Neural progenitor cell (in vitro differentiated cells): Measurements from ENCODE around the gene TSTD1. TPM values are rescaled to one million over a fixed set of nuclear protein-coding genes. Genes with fewer than 3 reads are reported as not detected.
A peak's percentile ranks its signal among the peaks of the same experiment; 100 is the strongest.

Source experiments
- DNase-seq: peaks from one replicate; pipeline ENCODE4 v3.0.0-alpha.2; 2016; ENCODE audit warnings: low spot score
- H2AFZ ChIP-seq: fragments of 200-600 bp; sonication (generic); replicated peaks from 2 replicates; pipeline ENCODE4 v1.6.1; 2016; ENCODE audit warnings: antibody characterized with exemption
- H3F3A ChIP-seq: fragments of 200-600 bp; sonication (generic); 2 replicates; pipeline ENCODE4 v1.6.1; 2016; ENCODE audit warnings: antibody characterized with exemption, low read depth
- H3K27ac ChIP-seq: fragments of 200-600 bp; sonication (generic); 2 replicates; pipeline ENCODE4 v1.5.1; 2016; ENCODE audit warnings: mild to moderate bottlenecking
- H3K27me3 ChIP-seq: fragments of 200-600 bp; sonication (generic); 2 replicates; pipeline ENCODE4 v1.6.1; 2016; ENCODE audit warnings: mild to moderate bottlenecking, moderate library complexity
- H3K36me3 ChIP-seq: fragments of 200-600 bp; sonication (generic); 2 replicates; pipeline ENCODE4 v1.5.1; 2016
- H3K4me1 ChIP-seq: fragments of 200-600 bp; sonication (generic); 2 replicates; pipeline ENCODE4 v1.6.1; 2016; ENCODE audit warnings: mixed run types
- H3K4me2 ChIP-seq: fragments of 200-600 bp; sonication (generic); 2 replicates; pipeline ENCODE4 v1.6.1; 2016
- H3K4me3 ChIP-seq: fragments of 200-600 bp; sonication (generic); 2 replicates; pipeline ENCODE4 v1.5.1; 2016
- H3K79me2 ChIP-seq: fragments of 200-600 bp; sonication (generic); 2 replicates; pipeline ENCODE4 v1.6.1; 2016; ENCODE audit warnings: low read depth
- H3K9ac ChIP-seq: fragments of 200-600 bp; sonication (generic); 2 replicates; pipeline ENCODE4 v1.6.1; 2016
- H3K9me3 ChIP-seq: fragments of 200-600 bp; sonication (generic); 2 replicates; pipeline ENCODE4 v1.5.1; 2016; ENCODE audit warnings: low read depth
- H4K20me1 ChIP-seq: fragments of 200-600 bp; sonication (generic); 2 replicates; pipeline ENCODE4 v1.6.1; 2016; ENCODE audit warnings: low read depth
- H3K27ac Mint-ChIP-seq: 3 replicates; pipeline ENCODE4 v1.8.0; 2021; ENCODE audit warnings: mixed read lengths
- H3K27me3 Mint-ChIP-seq: 2 replicates; pipeline ENCODE4 v1.8.0; 2022; ENCODE audit warnings: low read depth, mild to moderate bottlenecking, inconsistent platforms, moderate library complexity, mixed read lengths; ENCODE audit not compliant: insufficient read depth
- H3K36me3 Mint-ChIP-seq: 3 replicates; pipeline ENCODE4 v1.8.0; 2021; ENCODE audit warnings: mixed read lengths
- H3K4me1 Mint-ChIP-seq: 3 replicates; pipeline ENCODE4 v1.8.0; 2021; ENCODE audit warnings: mixed read lengths
- H3K4me3 Mint-ChIP-seq: 3 replicates; pipeline ENCODE4 v1.8.0; 2021; ENCODE audit warnings: mild to moderate bottlenecking, moderate library complexity, mixed read lengths
- H3K9me3 Mint-ChIP-seq: 3 replicates; pipeline ENCODE4 v1.8.0; 2020; ENCODE audit warnings: mixed read lengths
- CTCF ChIP-seq: fragments of 200-600 bp; sonication (generic); IDR thresholded peaks from 2 replicates; pipeline ENCODE4 v1.5.1; 2017; ENCODE audit warnings: antibody characterized with exemption, mild to moderate bottlenecking
- EZH2 ChIP-seq: fragments of 200-600 bp; sonication (generic); IDR thresholded peaks from 2 replicates; pipeline ENCODE4 v1.6.1; 2017; ENCODE audit warnings: antibody characterized with exemption, mild to moderate bottlenecking, moderate library complexity
- EZH2phosphoT487 ChIP-seq: fragments of 200-600 bp; sonication (generic); IDR thresholded peaks from 2 replicates; pipeline ENCODE4 v1.6.1; 2017; ENCODE audit warnings: antibody characterized with exemption
- total RNA-seq: library from RNA; depleted of rRNA; stranded (reverse); fragments of >200 nt; gene quantifications from 2 replicates; pipeline ENCODE4 v1.2.3, GENCODE V29; 2015; ENCODE audit warnings: low replicate concordance

TSTD1 gene
- total RNA-seq, 1 donor from 2014 or later: 29.9 TPM

- H3K4me2 ChIP-seq: no peak overlapping the region
- H2AFZ ChIP-seq: no peak overlapping the region
- H3K27ac Mint-ChIP-seq: peak overlapping the region; percentile 50
- peaks cover 9% of the 10 kb centered on the region for H3K4me1 Mint-ChIP-seq
- H3K27me3 ChIP-seq: no peaks in the 10 kb centered on the region
- H3K36me3 Mint-ChIP-seq: no peaks in the 10 kb centered on the region
- TF ChIP-seq CTCF (no peak), EZH2 (no peak), EZH2phosphoT487 (no peak)
- H3K27me3 Mint-ChIP-seq: no peaks in the 10 kb centered on the region
- H4K20me1 ChIP-seq: no peaks in the 10 kb centered on the region
- no peaks in the 10 kb centered on the region for H3F3A ChIP-seq
- no peak overlapping the region for H3K4me3 ChIP-seq
- no peaks in the 10 kb centered on the region for H3K36me3 ChIP-seq
- no peaks in the 10 kb centered on the region for H3K4me1 ChIP-seq
- peaks cover 6% of the 10 kb centered on the region for H3K79me2 ChIP-seq
- peaks cover 2% of the 10 kb centered on the region for H3K9me3 Mint-ChIP-seq
- no peaks in the 10 kb centered on the region for H3K9me3 ChIP-seq
- DNase-seq: no peak
- H3K4me3 Mint-ChIP-seq: no peak overlapping the region
- no peak overlapping the region for H3K27ac ChIP-seq
- H3K9ac ChIP-seq: no peak overlapping the region
Measured at GRCh38 chr1:160999376-160999775, 39.4 kb downstream of the TSTD1 start.

GRCh38 chr1:160997323-160998038, 41.3 kb downstream of the TSTD1 start:
- no peak overlapping the region for H3K9ac ChIP-seq
- peak; percentile 49 for DNase-seq
- no peaks in the 10 kb centered on the region for H3K79me2 ChIP-seq
- Mint-ChIP-seq H3K27ac (no peak overlapping the region), H3K27me3 (no peaks in the 10 kb centered on the region), H3K9me3 (peaks cover 2% of the 10 kb centered on the region), H3K36me3 (no peaks in the 10 kb centered on the region), H3K4me1 (peaks cover 9% of the 10 kb centered on the region), H3K4me3 (no peak overlapping the region)
- H3K27me3 ChIP-seq: no peaks in the 10 kb centered on the region
- H3K9me3 ChIP-seq: no peaks in the 10 kb centered on the region
- H4K20me1 ChIP-seq: no peaks in the 10 kb centered on the region
- no peak overlapping the region for H2AFZ ChIP-seq
- no peak overlapping the region for H3K27ac ChIP-seq
- no peaks in the 10 kb centered on the region for H3K36me3 ChIP-seq
- no peak for TF ChIP-seq EZH2phosphoT487
- TF ChIP-seq EZH2: no peak
- TF ChIP-seq CTCF: peak; percentile 54
- no peaks in the 10 kb centered on the region for H3K4me1 ChIP-seq
- no peak overlapping the region for H3K4me3 ChIP-seq
- H3K4me2 ChIP-seq: no peak overlapping the region
- H3F3A ChIP-seq: peaks cover 7% of the 10 kb centered on the region

- Histone ChIP-seq H3K27me3 (no peaks in the 10 kb centered on the region), H3F3A (peaks cover 7% of the 10 kb centered on the region), H4K20me1 (no peaks in the 10 kb centered on the region), H3K9ac (no peak overlapping the region), H3K79me2 (no peaks in the 10 kb centered on the region), H2AFZ (no peak overlapping the region), H3K9me3 (no peaks in the 10 kb centered on the region), H3K4me2 (no peak overlapping the region), H3K27ac (no peak overlapping the region), H3K4me3 (no peak overlapping the region), H3K4me1 (no peaks in the 10 kb centered on the region), H3K36me3 (no peaks in the 10 kb centered on the region)
- TF ChIP-seq EZH2phosphoT487 (no peak), CTCF (no peak), EZH2 (no peak)
- DNase-seq: no peak
- Mint-ChIP-seq H3K27me3 (no peaks in the 10 kb centered on the region), H3K9me3 (peaks cover 2% of the 10 kb centered on the region), H3K36me3 (no peaks in the 10 kb centered on the region), H3K4me1 (peaks cover 9% of the 10 kb centered on the region), H3K4me3 (no peak overlapping the region), H3K27ac (peak overlapping the region; percentile 3)
Measured at GRCh38 chr1:160996178-160996577, 42.6 kb downstream of the TSTD1 start.
